ENCODE results near the gene GPRC6A. TPM values are rescaled to one million over a fixed set of nuclear protein-coding genes. Genes with fewer than 3 reads are reported as not detected.
A peak's percentile ranks its signal among the peaks of the same experiment; 100 is the strongest.

Gene GPRC6A
- total and polyA plus RNA-seq, 10 of the 15 experiments (the other 5 are each of a cell fraction or from before 2014, with no cell fraction given), result not detected

DNA sequence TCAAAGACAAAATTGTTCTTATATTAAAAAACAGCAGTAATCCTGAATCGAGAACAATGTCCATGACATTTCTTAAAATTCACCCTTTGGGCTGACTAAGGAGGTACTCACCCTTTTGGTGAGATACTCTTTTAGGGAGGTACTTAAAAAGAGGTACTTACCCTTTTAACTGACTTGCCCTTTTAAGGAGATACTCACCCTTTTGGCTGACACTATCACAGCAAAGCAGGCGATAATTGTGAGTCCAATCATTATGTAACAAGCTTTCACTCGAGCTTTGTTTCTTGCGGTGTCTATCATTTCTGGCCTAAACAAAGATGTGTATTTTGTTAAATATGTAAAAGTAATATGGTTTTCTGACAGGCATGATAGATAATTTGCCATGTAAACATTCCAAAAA is 67.1 kb downstream of the GPRC6A start:
- CTCF ChIA-PET, result no interaction called here
- in situ Hi-C loops (cut with MboI), result no loop called here

More for the DNA sequence above, 67.1 kb downstream of the GPRC6A start:
- no peak for FAIRE-seq
- Histone ChIP-seq H3K79me2 (ENCODE audit: control insufficient read depth, insufficient read depth, low read length) (no peaks in the 10 kb centered on the region), H3K9me3 (replicated peaks; ENCODE audit: control insufficient read depth, insufficient read depth, low read length) (no peaks in the 10 kb centered on the region), H3K4me2 (ENCODE audit: control insufficient read depth, insufficient read depth) (no peak overlapping the region), H3K4me3 (no peak overlapping the region), H3K9ac (ENCODE audit: control insufficient read depth, insufficient read depth, low read length) (no peak overlapping the region), H3K27me3 (replicated peaks in 1 of 2; ENCODE audit: control insufficient read depth in 2 of 2, insufficient read depth in 2 of 2, low read length in 1 of 2) (peaks cover 0 to 13% of the 10 kb centered on the region in 2 experiments; a peak in 3 of 4 replicates), H3K36me3 (ENCODE audit: control insufficient read depth in 2 of 2, insufficient read depth in 2 of 2, low read length in 1 of 2) (no peaks in the 10 kb centered on the region), H4K20me1 (ENCODE audit: control insufficient read depth, insufficient read depth) (no peaks in the 10 kb centered on the region), H2AFZ (ENCODE audit: control insufficient read depth, low read depth, low read length) (no peak overlapping the region), H3K4me1 (ENCODE audit: control insufficient read depth, insufficient read depth, low read length) (no peaks in the 10 kb centered on the region), H3K27ac (ENCODE audit: control insufficient read depth, insufficient read depth) (no peak overlapping the region)
- TF ChIP-seq, protein P1, sequence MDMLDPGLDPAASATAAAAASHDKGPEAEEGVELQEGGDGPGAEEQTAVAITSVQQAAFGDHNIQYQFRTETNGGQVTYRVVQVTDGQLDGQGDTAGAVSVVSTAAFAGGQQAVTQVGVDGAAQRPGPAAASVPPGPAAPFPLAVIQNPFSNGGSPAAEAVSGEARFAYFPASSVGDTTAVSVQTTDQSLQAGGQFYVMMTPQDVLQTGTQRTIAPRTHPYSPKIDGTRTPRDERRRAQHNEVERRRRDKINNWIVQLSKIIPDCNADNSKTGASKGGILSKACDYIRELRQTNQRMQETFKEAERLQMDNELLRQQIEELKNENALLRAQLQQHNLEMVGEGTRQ (IDR thresholded peaks at IDR 0.05; ENCODE audit: borderline replicate concordance, low read depth, low read length), result no peak
- TF ChIP-seq, protein P2, sequence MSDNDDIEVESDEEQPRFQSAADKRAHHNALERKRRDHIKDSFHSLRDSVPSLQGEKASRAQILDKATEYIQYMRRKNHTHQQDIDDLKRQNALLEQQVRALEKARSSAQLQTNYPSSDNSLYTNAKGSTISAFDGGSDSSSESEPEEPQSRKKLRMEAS (IDR thresholded peaks at IDR 0.05; ENCODE audit: low read depth, low read length), result no peak
- TF ChIP-seq NR2C2 (IDR thresholded peaks at IDR 0.05; ENCODE audit: borderline replicate concordance, control insufficient read depth, insufficient read length, low read depth), result no peak
- TF ChIP-seq, protein P3, sequence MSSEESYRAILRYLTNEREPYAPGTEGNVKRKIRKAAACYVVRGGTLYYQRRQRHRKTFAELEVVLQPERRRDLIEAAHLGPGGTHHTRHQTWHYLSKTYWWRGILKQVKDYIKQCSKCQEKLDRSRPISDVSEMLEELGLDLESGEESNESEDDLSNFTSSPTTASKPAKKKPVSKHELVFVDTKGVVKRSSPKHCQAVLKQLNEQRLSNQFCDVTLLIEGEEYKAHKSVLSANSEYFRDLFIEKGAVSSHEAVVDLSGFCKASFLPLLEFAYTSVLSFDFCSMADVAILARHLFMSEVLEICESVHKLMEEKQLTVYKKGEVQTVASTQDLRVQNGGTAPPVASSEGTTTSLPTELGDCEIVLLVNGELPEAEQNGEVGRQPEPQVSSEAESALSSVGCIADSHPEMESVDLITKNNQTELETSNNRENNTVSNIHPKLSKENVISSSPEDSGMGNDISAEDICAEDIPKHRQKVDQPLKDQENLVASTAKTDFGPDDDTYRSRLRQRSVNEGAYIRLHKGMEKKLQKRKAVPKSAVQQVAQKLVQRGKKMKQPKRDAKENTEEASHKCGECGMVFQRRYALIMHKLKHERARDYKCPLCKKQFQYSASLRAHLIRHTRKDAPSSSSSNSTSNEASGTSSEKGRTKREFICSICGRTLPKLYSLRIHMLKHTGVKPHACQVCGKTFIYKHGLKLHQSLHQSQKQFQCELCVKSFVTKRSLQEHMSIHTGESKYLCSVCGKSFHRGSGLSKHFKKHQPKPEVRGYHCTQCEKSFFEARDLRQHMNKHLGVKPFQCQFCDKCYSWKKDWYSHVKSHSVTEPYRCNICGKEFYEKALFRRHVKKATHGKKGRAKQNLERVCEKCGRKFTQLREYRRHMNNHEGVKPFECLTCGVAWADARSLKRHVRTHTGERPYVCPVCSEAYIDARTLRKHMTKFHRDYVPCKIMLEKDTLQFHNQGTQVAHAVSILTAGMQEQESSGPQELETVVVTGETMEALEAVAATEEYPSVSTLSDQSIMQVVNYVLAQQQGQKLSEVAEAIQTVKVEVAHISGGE (CRISPR knock-in tag; IDR thresholded peaks at IDR 0.05), result no peak
- no peak for DNase-seq (ENCODE audit: low read depth, low spot score)
- intact Hi-C loops (cut with micrococcal nuclease; ENCODE audit: unreplicated experiment), result no loop called here
- WGBS (ENCODE audit: insufficient coverage, insufficient replicate concordance, low lambda C conversion rate, missing lambda C conversion rate), result 63% methylated on average over 4 of the region's 4 CpGs
- ChIA-PET POLR2A (interaction anchor here (0.9 kb wide), 1 partner anchor 14 kb away, joined by 3 read pairs; no protein-coding TSS in a partner anchor), RAD21 (ENCODE audit: unreplicated experiment) (no interaction called here), SMC1A (ENCODE audit: uncharacterized antibody, unreplicated experiment) (no interaction called here)
- BruUV-seq (replicated peaks), result no TSS peak
- ATAC-seq, result 0 out of 3 replicates have a peak, but pooled peaks have one; percentile 22
